ENCODE measurements around the gene RHOD.

GRCh38 chr11:67045314-67045713 is 11.3 kb upstream of the RHOD start:
- TF ChIP-seq POLR2A (IDR thresholded peaks at IDR 0.05) (no peak), CTCF (IDR thresholded peaks at IDR 0.05) (no peak)
